Stimulated activated CD4-positive, alpha-beta T cell treated with anti-CD3 and anti-CD28 coated beads, Interleukin-4, amount 100 ng/mL, for 4 hours (primary cell): ENCODE data around the gene ZNF185.

Experiments used
- DNase-seq, 2 experiments: peaks; one replicate each; pipeline ENCODE4 v3.0.0-alpha.2; 2020

The ZNF185 gene

DNA sequence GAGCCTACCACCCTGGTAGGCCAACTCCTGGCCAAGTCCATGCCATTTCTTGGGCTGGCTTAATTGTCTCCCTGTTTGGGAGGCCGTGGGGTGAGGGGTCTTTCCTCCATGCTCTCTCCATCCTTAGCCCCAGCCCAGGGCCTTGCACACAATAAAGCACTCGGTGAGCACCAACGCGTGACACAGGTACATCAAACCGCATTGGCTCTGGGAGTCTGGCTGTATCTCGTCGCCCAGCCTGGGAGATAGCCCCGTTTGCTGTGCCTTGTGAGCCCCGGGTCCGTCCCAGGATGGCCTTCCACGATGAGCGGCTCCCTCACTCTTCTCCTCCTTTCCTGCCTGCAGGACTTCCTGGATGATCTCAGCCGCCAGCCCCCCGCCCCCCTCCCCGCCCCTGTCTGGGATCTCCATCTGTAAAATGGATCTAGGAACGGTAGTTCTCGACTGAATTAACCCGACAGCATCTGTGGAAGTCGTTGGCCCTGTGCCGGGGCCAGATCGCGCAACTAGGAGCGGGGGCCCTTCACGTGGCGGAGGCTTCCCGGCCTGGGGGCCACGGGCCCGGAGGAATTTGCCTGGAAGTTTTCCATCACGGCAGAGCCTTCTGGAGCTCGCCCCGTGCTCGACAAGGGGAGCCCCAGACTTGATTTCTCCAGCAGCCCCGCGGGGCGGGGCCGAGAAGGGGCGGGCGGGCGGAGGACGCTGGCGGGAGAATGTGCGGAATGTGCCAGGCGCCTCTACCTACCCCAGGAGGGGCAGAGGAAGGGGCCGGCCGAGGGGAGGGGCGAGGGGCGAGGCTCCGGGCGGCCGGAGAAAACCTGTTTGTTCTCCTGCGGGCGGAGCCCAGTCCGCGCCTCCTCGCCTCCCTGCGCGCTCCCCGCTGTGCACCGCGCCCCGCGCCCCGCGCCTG, at the start of gene ZNF185:
Gene ZNF185 (plus strand): TSS at position 846 of the 910 bp plus-strand sequence. CDS start 16,423 bp downstream, outside the sequence.
- no peak for DNase-seq

DNA sequence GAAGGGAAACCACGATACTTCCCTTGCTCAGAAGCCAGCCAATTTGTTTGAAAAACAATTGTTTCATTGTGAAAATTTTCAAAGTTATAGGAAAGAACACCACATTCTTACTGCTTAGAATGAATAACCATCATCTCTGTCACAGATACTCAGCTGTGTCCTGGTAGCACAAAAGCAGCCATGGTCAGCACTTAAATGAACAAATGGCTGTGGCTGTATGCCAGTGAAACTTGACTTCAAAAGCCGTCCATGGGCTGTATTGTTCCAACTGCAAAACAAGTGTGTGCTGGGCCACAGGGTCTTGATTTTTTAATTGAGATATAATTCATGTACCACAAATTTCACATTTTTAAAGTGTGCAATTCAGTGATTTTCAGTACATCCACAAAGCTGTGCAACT, 47.4 kb upstream of the ZNF185 start:
- DNase-seq: no peak

DNA sequence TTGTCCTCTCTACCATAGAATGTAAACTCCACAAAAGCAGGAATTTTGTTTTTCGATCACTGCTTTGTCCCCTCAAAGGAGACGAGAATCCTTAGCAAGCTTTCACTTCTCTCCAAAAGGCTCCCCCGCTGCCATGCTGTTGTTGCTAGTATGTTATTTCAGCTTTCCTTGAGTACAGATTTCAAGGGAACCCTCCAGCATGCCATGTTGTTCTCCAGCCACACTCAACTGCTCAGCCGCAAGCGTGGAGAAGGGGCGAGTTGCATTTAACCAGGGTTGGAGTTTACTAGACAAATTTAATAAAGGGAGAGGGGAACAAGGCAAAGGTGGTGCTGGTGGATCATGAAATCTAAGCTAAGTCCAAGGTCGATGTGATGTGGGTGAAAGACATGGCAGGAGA, 43.9 kb upstream of the ZNF185 start:
- no peak for DNase-seq

DNA sequence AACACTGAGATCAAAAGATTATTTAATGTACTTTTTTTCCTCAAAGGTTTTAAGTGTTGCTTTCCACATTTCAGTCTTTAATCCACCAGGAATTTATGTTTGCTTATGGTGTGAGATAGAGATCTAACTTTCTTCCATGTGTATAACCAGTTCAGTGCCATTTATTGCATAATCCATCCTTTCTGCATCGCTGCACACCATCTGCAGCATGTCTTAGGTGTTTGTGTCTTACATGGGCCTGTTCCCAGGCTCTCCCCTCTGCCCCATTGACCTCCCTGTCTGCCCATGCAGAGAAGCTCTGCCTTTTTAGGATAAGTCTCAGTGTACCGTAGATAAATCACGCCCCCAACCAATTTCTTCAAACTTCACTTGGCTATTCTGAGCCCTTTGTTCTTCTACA, 36.8 kb upstream of the ZNF185 start:
- DNase-seq: no peak

DNA sequence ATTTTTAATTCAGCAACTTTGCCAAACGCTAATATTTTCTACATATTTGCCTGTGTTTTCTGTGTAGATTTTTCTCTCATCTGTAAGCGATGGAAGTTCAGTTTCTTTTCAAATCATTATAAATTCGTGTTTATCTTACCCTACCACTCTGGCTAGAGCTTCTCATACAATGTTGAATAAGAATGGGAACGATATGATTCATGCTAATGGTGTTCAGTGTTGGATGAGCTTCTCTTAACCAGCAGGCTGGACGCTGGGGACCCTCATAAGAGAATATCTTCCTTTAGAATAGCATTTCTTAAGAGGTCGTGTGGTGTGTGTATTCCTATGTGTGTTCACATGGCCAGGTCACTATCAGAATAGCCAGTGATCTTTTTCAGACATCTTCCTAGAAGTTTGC, 36.0 kb upstream of the ZNF185 start:
- no peak for DNase-seq

DNA sequence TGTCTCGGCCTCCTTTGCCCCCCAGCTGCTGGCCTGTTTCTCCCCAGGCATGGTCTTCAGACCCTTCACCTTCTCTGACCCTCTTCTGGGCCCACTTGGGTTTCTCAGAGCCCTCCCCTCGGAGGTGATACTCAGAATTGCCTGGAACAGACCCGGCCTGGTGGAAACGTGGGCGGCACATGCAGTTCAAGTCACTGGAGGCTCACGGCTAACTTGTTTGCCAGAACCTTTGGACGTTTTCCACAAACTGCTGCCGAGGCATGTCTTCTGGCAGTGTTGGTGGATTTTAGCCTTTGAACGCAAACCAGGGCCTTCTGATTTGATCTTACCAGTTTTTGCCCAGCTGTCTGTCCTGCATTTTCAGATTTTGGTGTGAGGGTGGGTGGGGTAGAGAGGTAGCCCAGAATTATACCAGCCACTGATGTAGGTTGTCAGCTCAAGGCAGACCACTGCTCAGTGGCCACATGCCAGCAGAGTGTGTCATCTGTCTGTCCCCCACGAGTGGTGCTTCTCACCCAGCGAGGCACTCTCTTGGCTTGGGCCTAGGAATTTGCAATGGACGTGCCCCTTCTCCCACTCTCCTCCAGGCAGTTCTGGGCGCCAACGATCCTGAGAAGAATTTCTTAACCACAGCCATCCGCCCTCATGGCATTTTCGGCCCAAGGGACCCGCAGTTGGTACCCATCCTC, 32.5 kb upstream of the ZNF185 start:
- DNase-seq: no peak

DNA sequence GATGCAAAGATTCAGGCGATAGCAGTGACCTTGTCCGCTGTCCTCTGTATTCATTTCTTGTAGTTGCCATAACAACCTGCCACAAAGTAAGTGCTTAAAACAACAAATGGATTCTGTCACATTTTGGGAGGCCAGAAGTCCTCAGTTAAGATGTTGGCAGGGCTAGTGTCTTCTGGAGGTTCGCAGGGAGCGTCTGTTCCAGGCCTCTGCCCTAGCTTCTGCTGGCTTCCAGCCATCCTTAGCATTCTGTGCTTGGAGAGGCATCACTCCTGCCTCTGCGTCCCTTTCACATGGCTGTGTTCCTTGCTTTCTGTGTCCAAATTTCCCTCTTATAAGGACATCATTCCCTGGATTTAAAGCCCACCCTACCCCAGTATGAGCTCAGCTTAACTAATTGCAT, 31.5 kb upstream of the ZNF185 start:
- no peak for DNase-seq

DNA sequence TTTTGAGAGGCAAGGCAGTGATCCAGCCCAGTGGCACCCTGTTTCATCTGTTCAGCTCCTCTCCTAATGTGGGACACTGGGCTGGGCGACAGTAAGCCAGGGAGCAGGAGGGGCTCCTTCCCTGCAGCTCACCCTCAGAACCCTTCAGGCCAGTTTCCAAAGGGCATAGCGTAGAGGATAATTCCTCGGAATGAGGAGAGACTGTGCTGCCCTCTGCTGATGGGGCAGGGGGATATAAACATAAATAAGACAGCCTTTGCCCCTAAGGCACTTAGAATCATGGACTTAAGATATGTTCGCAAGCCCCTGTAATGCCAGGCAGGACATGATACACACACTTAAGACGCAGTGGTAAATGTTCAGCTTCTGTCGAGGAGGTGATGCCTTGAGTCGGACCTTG, 27.9 kb upstream of the ZNF185 start:
- no peak for DNase-seq

DNA sequence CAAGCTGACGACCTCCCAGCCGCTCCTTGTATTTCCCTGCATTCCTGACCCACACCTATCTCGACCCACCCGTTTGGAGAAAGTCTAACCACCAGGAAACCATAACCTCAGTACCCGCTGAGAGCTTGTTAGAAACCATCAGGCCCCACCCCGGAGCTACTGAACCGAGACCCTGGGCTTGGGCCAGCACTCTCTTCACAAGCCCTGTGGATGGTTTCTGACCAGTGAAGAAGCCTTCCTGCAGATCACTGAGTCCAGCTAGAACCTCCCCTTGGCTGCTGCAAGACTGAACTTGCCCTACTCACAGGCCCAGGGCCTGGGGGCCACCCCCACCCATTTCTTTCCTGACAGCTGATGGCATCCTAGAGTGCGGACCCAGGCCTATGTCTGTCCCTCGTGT, 26.6 kb upstream of the ZNF185 start:
- no peak for DNase-seq

DNA sequence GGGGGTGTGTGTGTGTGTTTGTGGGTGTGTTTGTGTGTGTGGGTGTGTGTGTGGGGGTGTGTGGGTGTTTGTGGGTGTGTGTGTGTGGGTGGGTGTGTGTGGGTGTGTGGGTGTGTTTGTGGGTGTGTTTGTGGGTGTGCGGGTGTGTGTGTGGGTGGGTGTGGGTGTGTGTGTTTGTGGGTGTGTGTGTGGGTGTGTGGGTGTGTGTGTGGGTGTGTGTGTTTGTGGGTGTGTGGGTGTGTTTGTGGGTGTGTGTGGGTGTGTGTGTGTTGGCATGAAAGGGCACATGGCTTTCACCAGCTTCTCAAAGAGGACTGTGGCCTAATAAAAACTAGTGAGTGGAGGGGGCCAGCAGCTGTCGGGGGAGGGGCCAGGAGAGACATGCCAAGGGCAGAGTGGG, 25.3 kb upstream of the ZNF185 start:
- DNase-seq: no peak

DNA sequence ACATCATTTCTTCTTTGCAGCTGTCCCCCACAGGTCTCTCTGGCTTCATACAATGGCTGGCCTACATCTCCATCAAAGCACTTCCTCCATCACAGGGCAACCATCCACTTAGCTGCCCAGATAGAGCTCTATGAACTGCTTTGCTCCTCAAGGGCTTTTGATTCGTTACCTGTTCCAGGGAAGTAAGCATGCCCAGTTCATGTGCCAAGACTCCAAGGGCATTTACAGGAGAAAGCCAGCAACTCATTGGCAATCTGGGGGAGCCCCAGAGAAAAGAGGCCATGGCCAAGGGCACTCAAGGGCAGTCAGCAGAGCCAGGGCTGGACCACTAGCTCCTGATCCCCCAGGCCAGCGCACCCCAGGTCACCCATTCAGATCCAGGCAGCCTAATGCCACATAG, 24.5 kb upstream of the ZNF185 start:
- no peak for DNase-seq

DNA sequence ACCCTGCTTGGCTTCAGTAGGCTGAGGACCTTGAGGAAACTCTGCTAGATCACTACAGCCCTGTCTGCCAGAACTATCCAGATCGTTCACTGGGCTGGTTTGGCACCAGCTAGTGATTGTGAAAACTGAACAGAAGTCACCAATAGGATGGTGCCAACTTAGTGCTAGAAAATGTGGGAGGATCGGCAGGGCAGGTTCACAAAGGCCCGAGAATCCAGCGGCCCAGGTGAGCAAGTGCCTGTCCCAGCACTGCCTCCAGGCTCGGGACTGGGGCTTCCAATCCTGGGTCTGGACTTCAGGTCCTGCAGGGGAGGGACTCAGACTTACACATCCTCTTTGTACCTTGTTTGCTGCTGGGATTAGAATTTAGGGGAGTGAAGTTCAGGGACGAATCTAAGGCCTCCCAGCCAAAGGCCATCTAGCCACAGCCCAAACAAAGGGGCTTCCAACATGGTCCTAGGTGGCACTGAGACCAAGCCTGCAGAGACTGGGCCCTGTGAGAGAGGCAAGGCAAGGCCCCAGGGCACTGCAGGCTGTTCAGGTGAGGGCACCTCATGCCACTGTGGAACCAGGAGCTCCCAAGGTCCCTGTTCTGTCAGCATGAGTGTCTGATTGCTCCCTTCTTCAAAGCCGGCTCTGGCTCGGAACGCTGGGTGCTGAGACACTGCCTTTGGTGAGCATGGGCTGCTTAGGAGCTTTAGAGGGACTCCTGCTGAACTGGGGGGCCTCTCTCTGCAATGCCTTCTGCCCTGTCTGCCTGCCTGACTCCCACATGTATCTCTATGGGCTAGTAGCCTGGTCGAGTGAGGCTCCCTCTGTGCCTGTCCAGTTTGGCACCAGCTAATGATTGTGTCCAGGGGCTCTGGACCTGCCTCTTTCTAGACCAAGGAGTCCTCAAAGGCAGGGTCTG, 20.7 kb upstream of the ZNF185 start:
- DNase-seq: no peak

DNA sequence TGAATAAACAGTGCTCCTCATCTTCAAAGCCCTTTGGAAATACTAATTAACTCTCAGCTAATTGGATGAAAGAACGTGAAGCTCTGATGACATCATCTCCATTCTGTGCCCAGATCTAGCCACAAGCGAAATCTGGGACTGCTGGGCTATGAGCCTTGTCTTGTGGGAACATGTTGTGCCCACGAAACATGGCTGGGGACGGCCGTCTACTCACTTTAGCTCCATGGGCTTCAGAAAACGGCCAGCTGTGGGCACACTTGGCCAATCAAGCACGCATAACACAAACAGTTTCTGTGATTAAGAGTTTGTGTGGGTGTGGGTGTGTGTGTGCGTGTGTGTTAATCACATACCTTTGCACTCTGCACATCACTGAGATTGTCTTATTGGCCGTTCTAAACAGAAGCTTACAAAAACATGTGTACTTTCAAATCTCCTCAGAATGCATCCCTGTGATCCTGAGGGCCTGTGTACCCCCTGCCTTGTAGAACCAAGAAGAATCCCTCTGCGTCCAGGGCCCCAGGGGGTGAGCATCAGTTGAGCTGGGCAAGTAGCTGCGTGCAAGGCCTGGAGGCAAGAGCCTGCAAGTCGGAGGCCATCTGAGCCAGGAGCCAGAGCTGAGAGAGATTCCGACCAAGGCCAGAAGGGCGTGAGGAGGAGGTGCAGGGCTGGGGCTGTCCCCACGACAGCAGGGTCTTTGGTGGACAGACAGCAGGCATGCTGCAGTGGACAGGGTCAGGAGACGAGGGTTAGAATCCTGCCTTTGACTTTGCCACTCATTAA, 18.7 kb upstream of the ZNF185 start:
- no peak for DNase-seq

DNA sequence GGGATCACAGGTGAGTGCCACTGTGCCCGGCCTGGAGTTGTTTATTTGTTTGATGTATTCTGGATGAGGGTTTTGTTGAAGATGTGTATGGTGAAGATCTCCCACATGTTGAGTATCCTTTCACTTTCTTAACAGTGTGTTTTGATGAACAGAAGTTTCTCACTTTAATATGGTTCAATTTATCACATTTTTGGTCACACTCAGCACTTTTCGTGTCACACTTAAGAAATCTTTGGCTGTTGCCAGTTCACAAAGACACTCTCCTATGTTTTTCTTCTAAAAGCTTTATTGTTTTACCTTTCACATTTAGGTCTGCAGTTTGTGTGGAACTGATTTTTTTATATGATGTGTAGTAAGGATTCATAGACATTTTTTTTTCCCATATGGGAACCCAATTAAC, 16.6 kb upstream of the ZNF185 start:
- no peak for DNase-seq

DNA sequence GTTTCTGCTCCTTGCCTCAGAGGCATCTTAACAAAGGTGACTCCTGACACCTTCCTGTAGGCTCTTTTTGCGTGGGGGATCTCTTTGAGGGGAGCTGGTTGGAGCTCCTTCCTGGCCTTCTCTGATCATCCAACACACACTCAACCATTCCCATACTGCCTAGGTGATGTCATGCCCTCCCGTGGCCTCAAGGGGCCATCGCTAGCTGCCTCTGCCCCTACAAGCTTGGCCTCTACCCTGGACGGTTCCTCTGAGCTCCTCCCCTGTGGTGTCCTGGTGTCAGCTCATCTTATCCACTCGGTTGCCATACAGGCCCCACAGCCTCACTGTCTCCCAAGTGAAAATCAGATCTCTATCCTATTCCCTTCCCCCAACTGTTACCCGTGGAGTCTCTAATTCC, 13.7 kb upstream of the ZNF185 start:
- DNase-seq: no peak

DNA sequence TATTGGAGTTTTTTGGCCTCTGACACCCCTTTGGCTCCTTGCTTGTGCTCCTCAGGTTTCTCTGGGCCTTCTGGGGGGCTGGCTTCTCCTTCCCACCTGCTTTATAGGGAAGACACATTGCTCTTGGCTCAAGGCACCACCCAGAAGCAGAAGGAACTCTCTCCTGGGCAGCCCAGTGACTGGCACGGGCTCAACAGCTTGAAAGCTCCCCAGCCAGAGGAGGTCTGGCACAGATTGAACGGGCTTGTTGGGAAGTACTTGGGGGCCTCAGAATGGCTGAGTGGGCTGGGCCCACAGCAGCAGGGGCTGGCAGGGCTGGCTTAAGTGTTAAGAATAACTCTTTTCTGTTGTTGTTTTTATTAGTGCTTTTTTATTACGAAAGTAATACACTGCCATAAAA, 11.2 kb upstream of the ZNF185 start:
- DNase-seq: no peak

DNA sequence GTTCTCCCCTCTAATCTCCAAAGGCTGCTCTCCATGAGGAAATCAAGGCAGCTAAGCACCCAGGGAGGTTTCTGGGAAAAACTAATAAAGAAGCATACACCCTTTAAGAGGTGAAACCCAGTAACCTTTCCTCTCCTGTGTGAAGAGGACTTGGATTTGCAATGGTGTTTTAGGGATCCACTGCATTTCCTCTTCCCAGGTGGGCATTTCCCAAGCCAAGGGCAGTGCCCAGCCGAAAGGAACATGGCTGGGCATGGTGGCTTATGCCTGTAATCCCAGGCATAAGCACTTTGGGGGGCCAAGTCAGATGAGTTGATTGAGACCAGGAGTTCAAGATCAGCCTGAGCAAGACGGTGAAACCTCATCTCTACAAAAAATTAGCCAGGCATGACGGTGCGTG, 5.4 kb upstream of the ZNF185 start:
- no peak for DNase-seq

DNA sequence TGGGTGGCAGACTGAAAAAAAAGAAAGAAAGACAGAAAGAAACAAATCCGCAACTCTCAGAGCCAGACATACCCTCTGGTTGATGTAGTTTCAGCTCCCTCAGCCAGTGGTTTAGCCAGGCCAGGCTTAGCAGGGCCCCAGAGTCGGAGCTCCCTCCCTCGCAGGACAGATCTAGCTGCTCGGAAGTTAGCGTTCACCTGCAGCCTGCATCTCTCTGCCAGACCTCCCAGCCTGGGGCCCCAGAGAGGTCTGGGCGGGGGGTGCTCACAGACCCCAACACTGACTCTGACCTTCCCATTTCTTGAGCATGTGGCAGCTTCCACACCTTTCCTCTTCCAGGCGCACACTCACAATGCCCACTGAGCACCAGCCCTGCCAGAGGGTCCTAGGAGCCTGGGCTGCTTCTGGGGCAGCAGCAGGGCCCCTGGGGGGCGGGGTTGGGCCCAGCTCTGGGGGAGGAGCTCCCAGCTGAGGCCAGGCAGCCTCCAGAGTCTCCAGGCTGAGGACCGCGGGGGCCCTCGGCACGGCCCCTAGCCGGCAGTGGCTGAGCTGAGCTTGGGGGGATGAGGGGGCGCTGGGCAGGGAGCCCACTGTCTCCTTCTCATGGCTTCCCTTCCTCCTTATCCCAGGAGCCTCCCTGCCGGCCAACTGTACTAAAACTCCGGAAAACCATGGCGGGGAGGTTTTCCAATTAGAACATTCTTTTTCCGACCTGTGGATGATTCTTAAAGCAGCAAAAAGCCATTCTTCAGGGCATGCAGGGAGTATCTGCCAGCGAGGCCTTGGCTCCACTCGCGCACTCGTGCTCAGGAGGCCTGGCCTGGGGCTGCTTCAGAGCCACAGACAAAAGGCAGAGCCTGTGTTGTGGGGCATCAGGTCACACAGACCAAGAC, 4.6 kb upstream of the ZNF185 start:
- no peak for DNase-seq

DNA sequence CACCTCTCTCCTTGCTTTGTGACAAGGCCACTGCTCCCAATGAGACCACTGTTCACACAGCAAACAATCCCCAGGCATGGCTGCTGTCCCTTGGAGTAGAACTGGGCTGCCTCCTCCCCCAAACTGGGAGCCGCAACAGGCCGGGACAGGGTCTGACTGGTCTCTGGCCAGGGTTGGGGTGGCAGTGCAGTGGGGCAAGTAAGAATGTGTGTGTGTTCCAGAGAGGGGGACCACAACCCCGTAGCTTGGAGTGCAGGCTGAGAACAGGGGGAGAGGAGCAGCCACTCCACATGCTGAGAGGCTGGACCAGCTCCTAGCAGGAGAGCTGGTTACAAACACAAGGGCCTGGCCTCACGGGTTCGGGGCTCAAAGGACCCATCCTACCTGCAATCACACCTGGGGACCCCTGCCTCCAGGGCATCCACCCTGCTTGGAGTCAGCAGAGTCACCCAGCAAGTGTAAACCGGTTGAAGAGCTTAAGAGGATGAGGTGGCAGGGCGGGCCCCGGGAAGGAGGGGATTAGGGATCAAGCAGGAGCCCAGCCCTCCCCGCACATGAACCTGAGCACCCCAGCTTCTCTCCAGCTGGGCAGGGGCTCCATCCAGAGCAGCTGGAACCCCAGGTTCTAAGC, 3.8 kb upstream of the ZNF185 start:
- DNase-seq: no peak

DNA sequence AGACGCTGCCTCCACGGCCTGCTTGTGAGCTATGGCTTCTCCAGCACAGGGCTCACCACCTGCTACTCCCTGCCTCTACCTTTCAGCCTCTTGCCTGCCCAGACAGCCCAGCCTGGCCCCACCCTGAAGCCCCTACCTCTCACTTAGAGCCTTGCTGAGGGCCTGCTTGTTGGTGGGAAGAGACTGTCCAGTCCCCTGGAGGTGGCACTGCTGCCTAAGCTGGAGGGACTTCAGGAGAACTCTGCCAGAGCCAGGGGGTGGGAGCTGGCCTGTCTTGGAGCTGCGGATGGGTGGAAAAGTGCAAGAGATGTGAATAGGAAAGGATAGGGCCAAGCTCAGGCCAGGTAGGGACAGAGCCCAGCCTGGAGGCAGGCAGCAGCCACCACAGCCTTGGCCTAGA, 2.7 kb upstream of the ZNF185 start:
- no peak for DNase-seq
